Measurements from ENCODE around the gene HS1BP3. TPM values are rescaled to one million over a fixed set of nuclear protein-coding genes. Genes with fewer than 3 reads are reported as not detected.

The HS1BP3 gene
- total and polyA plus RNA-seq, 2 of the 13 experiments (the other 11 are each of a cell fraction or from before 2014, with no cell fraction given), result 15.2 to 22.0 TPM

DNA sequence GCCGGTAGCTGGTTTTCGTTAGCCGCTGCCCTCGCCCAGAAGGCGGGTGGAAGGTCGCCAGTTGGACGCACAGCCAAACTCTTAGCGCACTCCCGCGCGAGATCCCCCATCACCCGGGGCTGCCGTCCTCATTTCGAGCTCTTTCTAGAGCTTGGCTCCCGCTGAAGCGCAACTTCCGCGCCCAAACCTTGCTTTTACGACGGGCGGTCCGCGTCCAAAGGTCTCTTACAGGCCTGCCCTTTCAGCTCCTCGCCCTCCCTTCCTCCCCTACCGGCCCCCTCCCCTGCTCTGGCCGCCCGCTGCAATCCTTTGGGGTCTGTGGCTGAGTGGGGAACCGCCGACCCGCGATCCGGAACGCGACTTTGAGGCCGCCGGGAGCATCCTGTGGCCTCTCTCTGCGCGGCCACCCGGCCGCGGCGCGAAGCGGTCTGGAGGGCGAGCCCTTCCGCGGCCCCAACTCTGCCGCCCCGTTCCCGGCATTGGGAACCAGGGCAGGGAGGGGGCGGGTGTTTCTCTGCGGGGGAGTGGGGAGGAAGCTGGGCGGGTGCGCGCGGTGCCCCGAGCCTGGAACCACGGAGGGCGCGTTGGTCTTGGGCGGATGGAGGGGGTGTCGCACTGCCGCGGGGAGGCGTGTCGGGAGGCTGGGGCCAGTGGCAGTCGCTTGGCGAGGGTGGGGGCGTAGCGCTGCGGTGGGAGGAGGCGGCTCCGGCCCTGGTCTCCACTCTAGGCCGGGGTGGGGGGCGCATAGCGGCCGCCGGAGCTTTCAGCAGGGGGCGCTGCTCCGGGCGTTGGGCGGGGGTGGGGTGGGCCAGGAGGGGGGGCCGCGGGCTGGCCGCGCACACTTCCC, 15.6 kb upstream of the HS1BP3 start, which contains the start of gene GDF7 (continued):
- TF ChIP-seq ZNF687 (CRISPR knock-in tag; IDR thresholded peaks at IDR 0.05) (peak; percentile 84), ZFX (CRISPR knock-in tag; IDR thresholded peaks at IDR 0.05; ENCODE audit: low read depth) (peak; percentile 83), CSRNP1 (CRISPR knock-in tag; IDR thresholded peaks at IDR 0.05) (peak; percentile 88), ZIK1 (CRISPR knock-in tag; IDR thresholded peaks at IDR 0.05; ENCODE audit: borderline replicate concordance, low read depth) (0 out of 2 replicates have a peak, but pooled peaks have one; percentile 27), SRSF1 (optimal IDR thresholded peaks at IDR 0.05; ENCODE audit: low read depth, low read length) (peak; percentile 74), SP2 (CRISPR knock-in tag; IDR thresholded peaks at IDR 0.05) (no peak), ZNF329 (CRISPR knock-in tag; IDR thresholded peaks at IDR 0.05; ENCODE audit: low read depth) (no peak; the same call in 1 of the 2 replicates), YY1 (IDR thresholded peaks at IDR 0.05; ENCODE audit: insufficient read depth, insufficient replicate concordance, low read depth, low read length) (peak; percentile 28), TBX2 (CRISPR knock-in tag; IDR thresholded peaks at IDR 0.05; ENCODE audit: borderline replicate concordance) (0 out of 2 replicates have a peak, but pooled peaks have one; percentile 28), SNAPC2 (CRISPR knock-in tag; IDR thresholded peaks at IDR 0.05) (0 out of 2 replicates have a peak, but pooled peaks have one; percentile 47), MED8 (CRISPR knock-in tag; IDR thresholded peaks at IDR 0.05; ENCODE audit: insufficient replicate concordance) (peak; percentile 65), ZNF574 (CRISPR knock-in tag; IDR thresholded peaks at IDR 0.05) (0 out of 2 replicates have a peak, but pooled peaks have one; percentile 23)
- TF ChIP-seq, protein P1, sequence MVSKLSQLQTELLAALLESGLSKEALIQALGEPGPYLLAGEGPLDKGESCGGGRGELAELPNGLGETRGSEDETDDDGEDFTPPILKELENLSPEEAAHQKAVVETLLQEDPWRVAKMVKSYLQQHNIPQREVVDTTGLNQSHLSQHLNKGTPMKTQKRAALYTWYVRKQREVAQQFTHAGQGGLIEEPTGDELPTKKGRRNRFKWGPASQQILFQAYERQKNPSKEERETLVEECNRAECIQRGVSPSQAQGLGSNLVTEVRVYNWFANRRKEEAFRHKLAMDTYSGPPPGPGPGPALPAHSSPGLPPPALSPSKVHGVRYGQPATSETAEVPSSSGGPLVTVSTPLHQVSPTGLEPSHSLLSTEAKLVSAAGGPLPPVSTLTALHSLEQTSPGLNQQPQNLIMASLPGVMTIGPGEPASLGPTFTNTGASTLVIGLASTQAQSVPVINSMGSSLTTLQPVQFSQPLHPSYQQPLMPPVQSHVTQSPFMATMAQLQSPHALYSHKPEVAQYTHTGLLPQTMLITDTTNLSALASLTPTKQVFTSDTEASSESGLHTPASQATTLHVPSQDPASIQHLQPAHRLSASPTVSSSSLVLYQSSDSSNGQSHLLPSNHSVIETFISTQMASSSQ (IDR thresholded peaks at IDR 0.05; ENCODE audit: low read depth), result no peak
- TF ChIP-seq, protein P1 (CRISPR knock-in tag; IDR thresholded peaks at IDR 0.05; ENCODE audit: borderline replicate concordance), result no peak

Measured in HepG2 (cell line).